Measurements from ENCODE around the gene GNL1.
"Not testable (repeated sequence)": the region's sequence is repeated elsewhere in the genome, so short reads cannot be mapped to it uniquely, and the experiment has no call there.

Gene GNL1, protein sequence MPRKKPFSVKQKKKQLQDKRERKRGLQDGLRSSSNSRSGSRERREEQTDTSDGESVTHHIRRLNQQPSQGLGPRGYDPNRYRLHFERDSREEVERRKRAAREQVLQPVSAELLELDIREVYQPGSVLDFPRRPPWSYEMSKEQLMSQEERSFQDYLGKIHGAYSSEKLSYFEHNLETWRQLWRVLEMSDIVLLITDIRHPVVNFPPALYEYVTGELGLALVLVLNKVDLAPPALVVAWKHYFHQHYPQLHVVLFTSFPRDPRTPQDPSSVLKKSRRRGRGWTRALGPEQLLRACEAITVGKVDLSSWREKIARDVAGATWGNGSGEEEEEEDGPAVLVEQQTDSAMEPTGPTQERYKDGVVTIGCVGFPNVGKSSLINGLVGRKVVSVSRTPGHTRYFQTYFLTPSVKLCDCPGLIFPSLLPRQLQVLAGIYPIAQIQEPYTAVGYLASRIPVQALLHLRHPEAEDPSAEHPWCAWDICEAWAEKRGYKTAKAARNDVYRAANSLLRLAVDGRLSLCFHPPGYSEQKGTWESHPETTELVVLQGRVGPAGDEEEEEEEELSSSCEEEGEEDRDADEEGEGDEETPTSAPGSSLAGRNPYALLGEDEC

DNA sequence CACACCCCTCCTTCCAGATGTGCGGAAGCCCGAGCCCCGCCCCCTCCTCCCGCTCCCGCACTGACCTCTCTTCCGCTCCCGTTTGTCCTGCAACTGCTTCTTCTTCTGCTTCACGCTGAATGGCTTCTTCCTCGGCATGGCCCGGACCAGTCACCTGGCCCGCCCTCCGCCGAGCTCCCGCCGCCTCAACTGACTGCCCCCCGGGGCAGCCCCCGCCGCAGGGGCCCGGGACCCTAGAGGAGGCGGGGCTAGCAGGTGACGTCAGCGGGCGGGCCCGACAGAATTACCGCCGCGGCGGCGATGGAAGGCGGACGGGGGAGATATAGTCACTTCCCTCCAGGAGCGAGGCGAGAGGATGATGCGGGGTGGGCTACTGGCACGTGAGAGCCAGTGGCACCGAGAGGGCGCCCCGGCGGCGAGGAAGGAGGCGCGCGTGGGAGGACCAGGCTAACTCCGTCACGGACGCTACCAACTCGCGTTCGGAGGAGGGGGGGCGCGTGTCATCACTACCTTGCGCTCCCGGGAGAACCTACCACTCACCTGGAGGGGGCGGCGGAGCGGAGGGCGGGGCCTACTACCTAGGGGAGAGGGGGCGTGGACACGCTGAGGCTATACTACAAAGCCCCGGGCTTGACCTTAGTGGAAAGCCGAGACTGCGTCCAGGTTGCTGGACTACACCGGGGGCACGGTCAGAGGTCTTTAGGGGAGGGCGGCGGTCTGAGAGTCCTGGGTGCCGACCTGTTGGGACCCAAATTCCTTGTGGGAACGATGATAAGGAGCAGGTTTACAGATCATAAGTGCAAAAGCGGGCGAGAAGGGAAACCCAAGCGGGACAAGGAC, at the start of gene GNL1:
TSS of gene GNL1 (minus strand) at position 424 of the 840 bp plus-strand sequence. CDS start at position 138, 286 bp downstream.
- H3K9me3 Mint-ChIP-seq = no peaks in the 10 kb centered on the region
- peaks cover 38% of the 10 kb centered on the region for H3K36me3 Mint-ChIP-seq (ENCODE audit: low read depth)
- peak within 1 kb of the TSS; percentile 94 for H3K4me3 Mint-ChIP-seq
- H3K4me1 Mint-ChIP-seq (ENCODE audit: low read depth) = peaks cover 19% of the 10 kb centered on the region
- no peaks in the 10 kb centered on the region for H3K27me3 Mint-ChIP-seq (ENCODE audit: low read depth)
- peak; percentile 95 for DNase-seq (ENCODE audit: low spot score)
- H3K27ac Mint-ChIP-seq = peak within 1 kb of the TSS; percentile 99

DNA sequence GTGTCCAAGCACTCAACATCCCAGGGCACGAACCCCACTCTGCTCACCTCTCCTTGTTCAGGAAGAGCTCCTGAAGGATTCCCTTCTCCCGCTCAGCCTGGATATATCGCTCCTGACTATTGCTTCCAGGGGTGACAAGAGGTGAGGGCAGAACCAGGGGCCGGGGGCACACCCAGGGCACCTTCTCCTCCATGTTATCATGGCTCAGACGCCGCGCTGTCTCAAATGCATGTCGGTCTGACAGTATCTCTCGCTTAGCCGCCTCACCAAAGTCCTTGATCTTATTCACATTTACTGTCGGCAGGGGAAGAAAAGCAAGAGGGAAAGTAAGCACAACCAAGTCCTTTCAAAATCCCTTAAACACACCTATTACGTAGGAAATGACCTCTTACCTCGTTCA, 47.7 kb upstream of the GNL1 start:
- H3K4me1 Mint-ChIP-seq (ENCODE audit: low read depth) = peaks cover 14% of the 10 kb centered on the region
- no peak overlapping the region for H3K4me3 Mint-ChIP-seq
- H3K9me3 Mint-ChIP-seq = no peaks in the 10 kb centered on the region
- H3K27ac Mint-ChIP-seq = no peak overlapping the region
- no peak for DNase-seq (ENCODE audit: low spot score)
- peaks cover 77% of the 10 kb centered on the region for H3K36me3 Mint-ChIP-seq (ENCODE audit: low read depth)
- no peaks in the 10 kb centered on the region for H3K27me3 Mint-ChIP-seq (ENCODE audit: low read depth)

DNA sequence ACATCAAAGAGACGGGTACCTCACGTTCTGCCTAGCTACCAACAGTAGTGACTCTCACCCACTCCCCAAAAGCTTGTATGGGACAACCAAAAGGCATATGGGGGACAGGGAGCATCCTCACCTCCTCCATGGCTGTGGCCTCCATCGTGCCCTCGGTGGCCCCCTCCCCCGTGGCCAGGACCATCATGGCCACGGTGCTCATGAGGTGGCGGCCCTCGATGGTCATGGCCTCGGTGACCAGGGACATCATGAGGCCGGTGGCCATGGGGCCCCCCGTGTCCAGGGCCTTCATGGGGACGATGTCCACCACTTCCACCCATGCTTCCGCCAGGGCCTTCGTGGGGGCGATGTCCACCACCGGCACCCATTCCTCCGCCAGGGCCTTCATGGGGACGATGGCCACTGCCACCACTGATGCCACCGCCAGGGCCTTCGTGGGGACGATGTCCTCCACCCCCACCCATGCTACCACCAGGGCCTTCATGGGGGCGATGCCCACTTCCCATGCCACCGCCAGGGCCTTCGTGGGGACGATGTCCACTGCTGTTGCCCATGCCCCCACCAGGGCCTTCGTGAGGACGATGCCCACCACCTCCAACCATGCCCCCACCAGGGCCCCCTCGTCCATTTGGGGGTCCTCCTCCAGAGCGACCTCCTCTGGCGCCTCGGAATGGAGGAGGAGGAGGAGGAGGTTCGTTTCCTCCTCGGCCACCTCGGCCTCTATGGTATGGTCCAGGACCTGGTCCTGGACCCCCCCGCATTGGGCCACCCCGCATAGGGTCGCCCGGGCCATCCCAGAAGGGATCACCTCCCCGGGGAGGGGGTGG, 45.7 kb upstream of the GNL1 start:
- H3K4me3 Mint-ChIP-seq = no peak overlapping the region

DNA sequence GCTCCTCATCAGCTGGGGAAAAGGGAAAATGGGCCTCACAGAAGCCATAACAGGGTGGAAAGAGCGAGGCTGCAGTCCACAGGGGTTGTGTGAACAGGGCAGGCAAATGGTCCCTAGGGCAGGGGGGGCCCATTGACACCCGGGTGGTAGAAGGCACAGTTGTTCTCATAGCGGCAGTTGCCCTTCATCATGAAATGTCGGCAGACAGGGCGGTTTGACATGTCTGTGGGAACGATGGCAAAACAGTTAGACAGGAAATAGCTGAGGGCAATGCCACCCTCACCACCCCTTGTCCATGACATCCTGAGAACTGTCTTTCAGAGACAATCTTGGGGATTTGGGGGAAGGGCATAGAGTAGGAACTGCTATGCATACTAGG, 45.1 kb upstream of the GNL1 start:
- H3K36me3 Mint-ChIP-seq (ENCODE audit: low read depth) = peaks cover 61% of the 10 kb centered on the region
- H3K4me3 Mint-ChIP-seq = no peak overlapping the region
- no peak overlapping the region for H3K27ac Mint-ChIP-seq
- H3K4me1 Mint-ChIP-seq (ENCODE audit: low read depth) = peaks cover 2% of the 10 kb centered on the region
- DNase-seq (ENCODE audit: low spot score) = no peak
- no peaks in the 10 kb centered on the region for H3K27me3 Mint-ChIP-seq (ENCODE audit: low read depth)
- H3K9me3 Mint-ChIP-seq = no peaks in the 10 kb centered on the region

More for the DNA sequence above, 45.7 kb upstream of the GNL1 start:
- Mint-ChIP-seq H3K27me3 (ENCODE audit: low read depth) (no peaks in the 10 kb centered on the region), H3K36me3 (ENCODE audit: low read depth) (peaks cover 66% of the 10 kb centered on the region), H3K4me1 (ENCODE audit: low read depth) (peaks cover 5% of the 10 kb centered on the region), H3K9me3 (no peaks in the 10 kb centered on the region), H3K27ac (peak overlapping the region; percentile 29)
- DNase-seq (ENCODE audit: low spot score) = no peak

DNA sequence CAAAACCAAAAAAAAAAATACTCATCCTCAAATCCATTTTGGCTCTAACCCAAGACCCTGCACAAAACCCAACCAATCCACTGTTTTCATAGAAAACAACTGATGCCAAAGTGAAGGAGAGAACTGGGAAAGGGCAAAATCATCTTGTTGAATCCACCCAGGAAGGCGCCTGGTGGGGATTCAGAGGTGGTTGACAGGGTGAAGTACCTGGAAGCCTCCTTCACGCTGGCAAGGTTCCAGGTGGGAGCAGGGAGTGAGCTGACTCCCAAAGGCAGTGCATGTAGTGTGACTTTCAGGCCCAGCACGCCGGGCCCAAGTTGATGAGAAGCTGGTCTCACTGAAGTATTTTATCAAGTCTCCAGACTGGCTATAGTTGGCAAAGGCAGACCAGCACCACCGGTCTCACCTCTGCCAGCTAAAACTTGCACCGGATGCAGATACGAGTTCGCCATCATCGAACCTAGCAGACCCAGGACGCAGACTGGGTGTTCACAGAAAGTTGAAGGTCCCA, 44.2 kb upstream of the GNL1 start:
- Mint-ChIP-seq H3K9me3 (no peaks in the 10 kb centered on the region), H3K36me3 (ENCODE audit: low read depth) (peaks cover 52% of the 10 kb centered on the region), H3K27ac (peak overlapping the region; percentile 17), H3K4me3 (no peak overlapping the region), H3K27me3 (ENCODE audit: low read depth) (no peaks in the 10 kb centered on the region), H3K4me1 (ENCODE audit: low read depth) (peaks cover 2% of the 10 kb centered on the region)
- no peak for DNase-seq (ENCODE audit: low spot score)

DNA sequence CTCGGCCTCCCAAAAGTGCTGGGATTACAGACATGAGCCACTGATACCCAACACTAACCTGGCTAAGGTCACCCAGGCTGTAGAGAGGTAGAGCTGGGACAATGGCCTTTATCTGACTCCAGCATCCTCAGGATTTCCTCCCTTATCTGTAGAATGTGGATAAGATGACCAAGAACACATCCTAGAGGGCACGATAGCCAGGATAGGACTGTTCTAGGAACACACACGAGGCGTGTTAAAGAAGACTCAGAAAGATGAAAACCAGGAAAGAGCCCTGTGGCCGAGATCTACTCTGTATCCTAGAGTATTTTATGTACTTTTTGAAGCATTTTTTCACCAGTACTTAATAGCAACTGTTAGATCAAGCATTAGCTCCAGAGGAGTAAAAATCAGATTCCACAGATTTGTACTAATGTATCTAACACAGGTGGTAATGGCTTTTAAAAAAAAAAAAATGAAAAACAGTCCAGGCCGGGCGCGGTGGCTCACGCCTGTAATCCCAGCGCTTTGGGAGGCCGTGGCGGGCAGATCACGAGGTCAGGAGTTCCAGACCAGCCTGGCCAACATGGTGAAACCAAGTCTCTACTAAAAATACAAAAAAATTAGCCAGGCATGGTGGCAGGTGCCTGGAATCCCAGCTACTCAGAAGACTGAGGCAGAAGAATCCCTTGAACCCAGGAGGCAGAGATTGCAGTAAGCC, 43.5 kb upstream of the GNL1 start:
- Mint-ChIP-seq H3K27me3 (ENCODE audit: low read depth) (no peaks in the 10 kb centered on the region), H3K36me3 (ENCODE audit: low read depth) (peaks cover 50% of the 10 kb centered on the region), H3K9me3 (no peaks in the 10 kb centered on the region), H3K4me3 (no peak overlapping the region), H3K4me1 (ENCODE audit: low read depth) (peaks cover 2% of the 10 kb centered on the region), H3K27ac (no peak overlapping the region)
- no peak for DNase-seq (ENCODE audit: low spot score)

DNA sequence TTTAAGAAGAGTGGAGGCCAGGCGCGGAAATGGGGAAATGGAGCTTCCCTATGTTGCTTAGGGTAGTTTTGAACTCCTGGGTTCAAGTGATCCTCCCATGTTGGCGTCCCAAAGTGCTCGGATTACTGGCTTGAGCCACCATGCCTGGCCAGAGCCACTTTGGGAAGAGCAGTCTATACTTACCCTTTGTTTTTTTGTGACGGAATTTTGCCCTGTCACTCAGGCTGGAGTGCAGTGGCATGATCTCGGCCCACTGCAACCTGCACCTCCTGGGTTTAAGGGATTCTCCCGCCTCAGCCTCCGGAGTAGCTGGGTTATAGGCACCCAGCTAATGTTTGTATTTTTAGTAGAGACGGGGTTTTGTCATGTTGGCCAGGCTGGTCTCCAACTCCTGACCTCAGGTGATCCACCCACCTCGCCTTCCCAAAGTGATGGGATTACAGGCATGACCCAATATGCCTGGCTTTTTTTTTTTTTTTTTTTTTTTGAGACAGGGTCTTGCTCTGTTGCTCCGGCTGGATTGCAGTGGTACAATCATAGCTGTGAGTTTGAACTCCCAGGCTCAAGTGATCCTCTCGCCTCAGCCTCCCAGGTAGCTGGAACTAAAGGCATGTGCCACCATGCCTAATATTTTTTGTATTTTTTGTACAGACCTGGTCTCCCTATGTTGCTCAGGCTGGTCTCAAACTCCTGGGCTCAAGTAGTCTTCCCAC, 42.8 kb upstream of the GNL1 start:
- Mint-ChIP-seq H3K27ac (no peak overlapping the region), H3K36me3 (ENCODE audit: low read depth) (peaks cover 48% of the 10 kb centered on the region), H3K9me3 (no peaks in the 10 kb centered on the region), H3K4me1 (ENCODE audit: low read depth) (peaks cover 2% of the 10 kb centered on the region), H3K4me3 (no peak overlapping the region), H3K27me3 (ENCODE audit: low read depth) (no peaks in the 10 kb centered on the region)
- DNase-seq (ENCODE audit: low spot score) = no peak

DNA sequence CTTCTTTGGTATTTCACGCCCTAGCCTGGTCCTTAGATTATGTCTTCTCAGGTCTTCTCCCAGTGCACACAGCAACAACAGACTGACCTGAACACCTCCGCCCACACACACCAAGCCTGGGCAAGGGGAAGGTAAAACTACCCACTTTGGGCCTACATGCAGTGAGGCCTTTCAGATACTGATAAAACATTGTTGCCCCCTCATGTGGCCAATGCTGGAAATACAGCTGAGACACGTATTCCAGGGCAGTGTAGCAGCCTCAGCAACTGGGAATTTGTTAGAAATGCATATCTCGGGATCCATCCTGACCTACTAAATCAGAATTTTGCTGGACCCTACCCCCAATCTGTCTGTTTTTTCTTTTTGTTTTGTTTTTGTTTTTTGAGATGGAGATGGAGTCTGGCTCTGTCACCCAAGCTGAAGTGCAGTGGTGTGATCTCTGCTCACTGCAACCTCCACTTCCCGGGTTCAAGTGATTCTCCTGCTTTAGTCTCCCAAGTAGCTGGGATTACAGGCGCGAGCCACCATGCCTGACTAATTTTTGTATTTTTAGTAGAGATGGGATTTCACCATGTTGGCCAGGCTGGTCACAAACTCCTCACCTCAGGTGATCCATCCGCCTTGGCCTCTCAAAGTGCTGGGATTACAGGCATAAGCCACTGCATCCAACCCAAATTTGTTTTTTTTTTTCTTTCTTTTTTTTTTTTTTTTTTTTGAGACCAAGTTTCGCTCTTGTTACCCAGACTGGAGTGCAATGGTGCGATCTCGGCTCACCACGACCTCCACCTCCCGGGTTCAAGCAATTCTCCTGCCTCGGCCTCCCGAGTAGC, 41.2 kb upstream of the GNL1 start:
- H3K9me3 Mint-ChIP-seq; H3K4me3 Mint-ChIP-seq; H3K4me1 Mint-ChIP-seq (ENCODE audit: low read depth); H3K27me3 Mint-ChIP-seq (ENCODE audit: low read depth): not testable (repeated sequence)
- peak; percentile 64 for DNase-seq (ENCODE audit: low spot score)
- peaks cover 37% of the 10 kb centered on the region for H3K36me3 Mint-ChIP-seq (ENCODE audit: low read depth)
- peak overlapping the region; percentile 73 for H3K27ac Mint-ChIP-seq

DNA sequence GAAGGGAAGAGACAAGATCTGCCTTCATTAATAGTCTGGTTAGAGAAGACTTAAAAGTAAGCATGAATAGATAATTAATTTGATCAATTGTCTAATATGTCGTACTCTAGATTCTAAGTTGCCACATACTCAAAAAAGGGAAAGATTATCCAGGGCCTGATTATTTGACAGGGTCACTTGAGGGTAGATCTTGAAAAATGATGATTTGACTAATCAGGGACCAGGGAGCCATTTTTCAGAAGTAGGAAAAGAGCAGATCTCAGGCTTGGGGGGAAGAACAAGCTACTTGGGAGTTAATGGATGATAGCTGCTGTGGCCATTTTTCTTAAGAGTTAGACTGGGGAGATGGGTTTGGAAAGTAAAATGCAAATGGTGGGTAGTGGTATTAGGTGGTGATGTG, 36.0 kb upstream of the GNL1 start:
- H3K4me3 Mint-ChIP-seq = no peak overlapping the region
- no peaks in the 10 kb centered on the region for H3K9me3 Mint-ChIP-seq
- DNase-seq (ENCODE audit: low spot score) = no peak
- H3K27ac Mint-ChIP-seq = no peak overlapping the region
- H3K36me3 Mint-ChIP-seq (ENCODE audit: low read depth) = peaks cover 50% of the 10 kb centered on the region
- H3K27me3 Mint-ChIP-seq (ENCODE audit: low read depth) = no peaks in the 10 kb centered on the region
- H3K4me1 Mint-ChIP-seq (ENCODE audit: low read depth) = peaks cover 2% of the 10 kb centered on the region

DNA sequence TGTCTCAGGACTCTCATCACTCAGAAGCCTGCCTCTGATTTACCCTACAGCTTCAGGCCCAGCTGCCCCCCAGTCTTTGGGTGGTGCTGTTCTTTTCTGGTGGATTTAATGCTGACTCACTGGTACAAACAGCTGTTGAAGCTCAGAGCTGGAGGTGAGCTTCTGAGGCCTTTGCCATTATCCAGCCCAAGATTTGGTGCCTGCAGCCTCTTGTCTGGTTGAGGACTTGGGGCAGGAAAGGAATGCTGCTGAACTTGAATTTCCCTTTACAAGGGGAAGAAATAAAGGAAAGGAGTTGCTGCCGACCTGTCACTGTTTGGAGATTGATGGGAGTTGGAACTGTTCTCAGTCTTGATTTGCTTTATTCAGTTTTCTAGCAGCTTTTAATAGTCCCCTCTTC, 34.7 kb upstream of the GNL1 start:
- no peak for DNase-seq (ENCODE audit: low spot score)
- Mint-ChIP-seq H3K9me3 (no peaks in the 10 kb centered on the region), H3K4me3 (no peak overlapping the region), H3K27me3 (ENCODE audit: low read depth) (no peaks in the 10 kb centered on the region), H3K4me1 (ENCODE audit: low read depth) (no peaks in the 10 kb centered on the region), H3K36me3 (ENCODE audit: low read depth) (peaks cover 57% of the 10 kb centered on the region), H3K27ac (no peak overlapping the region)

DNA sequence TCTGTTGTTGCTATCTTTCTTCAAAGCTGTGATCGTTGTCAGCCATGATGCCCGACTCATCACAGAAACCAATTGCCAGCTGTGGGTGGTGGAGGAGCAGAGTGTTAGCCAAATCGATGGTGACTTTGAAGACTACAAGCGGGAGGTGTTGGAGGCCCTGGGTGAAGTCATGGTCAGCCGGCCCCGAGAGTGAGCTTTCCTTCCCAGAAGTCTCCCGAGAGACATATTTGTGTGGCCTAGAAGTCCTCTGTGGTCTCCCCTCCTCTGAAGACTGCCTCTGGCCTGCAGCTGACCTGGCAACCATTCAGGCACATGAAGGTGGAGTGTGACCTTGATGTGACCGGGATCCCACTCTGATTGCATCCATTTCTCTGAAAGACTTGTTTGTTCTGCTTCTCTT, 34.2 kb upstream of the GNL1 start:
- peaks cover 60% of the 10 kb centered on the region for H3K36me3 Mint-ChIP-seq (ENCODE audit: low read depth)
- H3K27ac Mint-ChIP-seq = no peak overlapping the region
- no peak for DNase-seq (ENCODE audit: low spot score)
- H3K4me1 Mint-ChIP-seq (ENCODE audit: low read depth) = no peaks in the 10 kb centered on the region
- H3K4me3 Mint-ChIP-seq = no peak overlapping the region
- H3K9me3 Mint-ChIP-seq = no peaks in the 10 kb centered on the region
- H3K27me3 Mint-ChIP-seq (ENCODE audit: low read depth) = no peaks in the 10 kb centered on the region
